ENCODE results near the gene MCUB.

Gene MCUB

DNA sequence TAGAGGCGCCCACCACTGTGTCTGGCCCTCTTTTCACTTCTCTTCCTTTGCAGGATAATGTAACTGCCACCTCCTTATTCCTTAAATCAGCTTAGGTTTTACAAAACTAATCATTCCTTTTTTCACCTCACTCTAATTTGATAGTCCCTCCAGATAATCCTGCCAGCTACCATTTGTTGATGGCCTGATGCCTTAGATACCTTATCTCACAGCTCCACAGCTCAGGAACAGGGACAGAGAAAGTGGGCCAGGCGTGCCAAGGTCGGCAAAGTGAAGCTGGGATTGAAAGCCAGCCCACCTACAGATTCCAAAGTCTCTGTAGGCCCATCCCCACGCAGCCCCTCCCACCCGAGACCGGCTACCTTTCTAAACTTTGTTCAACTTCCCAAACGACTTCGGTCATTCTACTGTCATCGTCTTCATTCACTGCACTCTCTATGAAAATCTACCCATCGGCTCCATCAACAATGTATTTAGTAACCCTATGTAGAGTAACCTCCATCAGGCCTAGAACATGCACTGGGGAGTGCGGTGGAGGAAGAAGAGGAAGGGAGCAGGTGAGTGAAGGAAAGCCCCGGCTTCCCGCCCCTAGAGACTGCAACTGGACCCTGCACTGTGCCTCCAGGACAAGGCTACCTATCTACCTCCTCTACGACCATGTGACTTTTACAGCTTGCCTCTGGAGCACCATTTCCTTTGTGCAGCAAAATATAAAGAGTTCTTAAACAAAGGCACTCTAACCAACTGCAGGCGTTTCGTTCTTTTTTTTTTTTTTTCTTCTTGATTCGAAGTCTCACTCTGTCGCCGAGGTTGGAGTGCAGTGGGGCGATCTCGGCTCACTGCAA, 141.7 kb downstream of the MCUB start:
- no peak for TF ChIP-seq CTCF (IDR thresholded peaks at IDR 0.05; ENCODE audit: extremely low read depth, missing control alignments)
- peak; percentile 25 for DNase-seq (ENCODE audit: low spot score)

DNA sequence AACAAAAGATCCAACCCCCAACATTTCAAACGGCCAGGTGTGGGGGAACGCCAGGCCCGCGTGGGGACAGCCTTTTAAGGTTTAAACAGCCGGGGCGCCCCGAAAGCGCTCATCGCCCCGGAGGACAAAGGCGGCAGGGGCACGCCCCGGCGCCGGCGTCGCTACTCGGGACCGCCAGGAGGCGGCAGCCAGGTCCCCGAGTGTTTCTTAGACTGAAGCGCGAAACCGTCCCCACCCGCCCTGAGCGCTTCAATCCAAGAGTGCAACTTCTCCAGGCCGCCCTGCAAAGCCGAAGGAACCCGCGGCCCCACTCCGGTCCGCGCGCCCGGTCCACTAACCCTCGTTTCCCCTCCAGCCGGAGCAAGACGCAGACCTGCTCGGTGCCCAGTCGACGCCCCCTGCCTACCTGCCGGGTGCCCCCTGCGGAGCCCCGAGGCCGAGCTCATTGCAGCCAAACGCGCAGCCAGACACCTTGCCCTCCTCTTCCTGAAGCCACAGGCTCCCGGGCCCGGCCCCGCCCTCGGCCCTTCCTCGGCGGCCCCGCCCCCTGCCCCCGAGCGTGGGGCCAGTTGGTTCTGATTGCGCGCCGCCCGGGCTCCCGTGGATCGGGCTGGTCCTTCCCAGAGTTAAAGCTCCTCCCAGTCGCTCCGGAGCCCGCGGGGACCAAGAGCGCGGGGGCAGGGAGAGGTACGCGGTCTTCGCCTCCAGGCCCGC, 143.1 kb downstream of the MCUB start, which contains the start of gene CASP6:
CASP6 (minus strand) TSS at position 496 of the 714 bp plus-strand sequence; CDS start at position 446, 50 bp downstream.
- peak; percentile 54 for TF ChIP-seq CTCF (IDR thresholded peaks at IDR 0.05; ENCODE audit: extremely low read depth, missing control alignments)
- DNase-seq (ENCODE audit: low spot score): peak; percentile 85

GRCh38 chr4:109703664-109704361, 143.8 kb downstream of the MCUB start:
- no peak for DNase-seq (ENCODE audit: low spot score)
- TF ChIP-seq CTCF (IDR thresholded peaks at IDR 0.05; ENCODE audit: extremely low read depth, missing control alignments): no peak

- no peak for DNase-seq (ENCODE audit: low spot score)
These were observed 148.4 kb downstream of the MCUB start for GRCh38 chr4:109708435-109708834.

GRCh38 chr4:109708990-109709389, 148.9 kb downstream of the MCUB start:
- no peak for TF ChIP-seq CTCF (IDR thresholded peaks at IDR 0.05; ENCODE audit: extremely low read depth, missing control alignments)
- DNase-seq (ENCODE audit: low spot score): peak; percentile 26

More at GRCh38 chr4:109708435-109708834, 148.4 kb downstream of the MCUB start:
- no peak for TF ChIP-seq CTCF (IDR thresholded peaks at IDR 0.05; ENCODE audit: extremely low read depth, missing control alignments)

- no peak for TF ChIP-seq CTCF (IDR thresholded peaks at IDR 0.05; ENCODE audit: extremely low read depth, missing control alignments)
- no peak for DNase-seq (ENCODE audit: low spot score)
These were observed 153.5 kb downstream of the MCUB start for GRCh38 chr4:109713500-109713899.
